ENCODE data around the gene DGKD. TPM values are rescaled to one million over a fixed set of nuclear protein-coding genes. Genes with fewer than 3 reads are reported as not detected.

Gene DGKD
- total RNA-seq, 1 donor from 2014 or later: 10.3 TPM

- no peak for TF ChIP-seq CTCF (conservative IDR thresholded peaks at IDR 0.05; ENCODE audit: low read depth, low read length)
- H3K4me3 ChIP-seq (ENCODE audit: low read depth, low read length): no peak overlapping the region
- DNase-seq (ENCODE audit: low read depth): no peak
Measured at GRCh38 chr2:233479616-233480489, 125.6 kb downstream of the DGKD start.

GRCh38 chr2:233480490-233481202 lies 126.4 kb downstream of the DGKD start:
- TF ChIP-seq CTCF (conservative IDR thresholded peaks at IDR 0.05; ENCODE audit: low read depth, low read length): peak; percentile 53
- no peak overlapping the region for H3K4me3 ChIP-seq (ENCODE audit: low read depth, low read length)

DNA sequence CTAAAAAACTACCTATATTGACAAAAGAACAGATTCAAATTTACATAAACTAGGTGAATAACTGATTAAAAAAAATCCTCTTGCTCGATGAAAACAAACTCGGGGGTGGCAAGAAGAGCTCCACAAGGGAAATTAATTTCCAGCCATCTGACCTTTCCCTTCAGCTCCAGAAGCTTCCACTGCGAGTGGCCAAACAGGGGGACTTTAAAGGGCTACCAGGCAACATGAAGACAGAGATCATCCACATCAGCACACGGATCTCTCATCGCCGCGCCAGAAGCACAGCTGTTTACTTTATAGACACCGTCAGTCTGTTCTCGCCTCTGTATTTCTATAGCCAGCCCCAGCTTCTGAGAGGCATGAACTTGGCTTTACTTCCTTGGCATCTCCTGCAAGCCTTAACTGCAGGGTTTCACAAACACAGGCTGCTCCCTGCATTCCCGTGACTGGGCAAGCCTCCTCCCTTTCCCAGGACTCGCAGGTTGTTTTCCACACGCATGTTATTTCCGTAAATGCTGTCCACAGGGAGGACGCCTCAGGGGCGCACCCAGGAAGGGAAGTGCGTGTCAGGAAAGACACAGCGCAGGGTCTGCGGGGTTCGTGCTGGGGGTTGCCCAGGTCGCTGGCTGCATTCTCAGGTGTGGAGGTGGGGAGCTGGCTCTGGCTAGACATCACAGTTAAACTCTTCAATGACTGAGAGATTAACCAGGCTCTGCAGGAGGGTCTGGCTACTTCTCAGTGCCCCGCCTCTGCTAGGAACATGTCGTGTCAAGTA lies 127.3 kb downstream of the DGKD start:
- TF ChIP-seq CTCF (conservative IDR thresholded peaks at IDR 0.05; ENCODE audit: low read depth, low read length): no peak
- DNase-seq (ENCODE audit: low read depth): no peak
- H3K4me3 ChIP-seq (ENCODE audit: low read depth, low read length): no peak overlapping the region

More at GRCh38 chr2:233480490-233481202, 126.4 kb downstream of the DGKD start:
- DNase-seq (ENCODE audit: low read depth): no peak

- TF ChIP-seq CTCF (conservative IDR thresholded peaks at IDR 0.05; ENCODE audit: low read depth, low read length): no peak
- no peak overlapping the region for H3K4me3 ChIP-seq (ENCODE audit: low read depth, low read length)
- DNase-seq (ENCODE audit: low read depth): no peak
Measured at GRCh38 chr2:233482616-233483015, 128.3 kb downstream of the DGKD start.

- no peak for DNase-seq (ENCODE audit: low read depth)
- H3K4me3 ChIP-seq (ENCODE audit: low read depth, low read length): no peak overlapping the region
- no peak for TF ChIP-seq CTCF (conservative IDR thresholded peaks at IDR 0.05; ENCODE audit: low read depth, low read length)
Measured at GRCh38 chr2:233485726-233486125, 131.4 kb downstream of the DGKD start.

DNA sequence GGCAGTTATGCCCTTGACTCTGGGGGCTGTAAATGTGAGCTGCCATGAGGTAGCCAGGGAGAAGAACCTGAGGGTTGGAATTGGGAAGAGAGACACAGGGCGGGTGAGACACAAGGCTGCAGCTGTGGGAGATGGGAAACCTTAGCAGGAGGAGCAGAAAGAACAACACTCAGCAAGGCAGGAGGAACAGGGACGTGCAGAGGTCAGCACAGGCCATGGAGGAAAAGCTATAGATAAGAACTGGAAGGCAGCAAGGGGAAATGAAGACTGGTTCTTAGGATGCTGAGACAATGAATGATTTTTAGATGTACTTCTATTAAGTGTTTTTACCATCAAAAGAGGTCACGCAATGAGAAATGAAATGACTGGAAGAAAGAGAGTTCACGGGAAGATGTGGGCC lies 132.1 kb downstream of the DGKD start:
- DNase-seq (ENCODE audit: low read depth): no peak
- no peak overlapping the region for H3K4me3 ChIP-seq (ENCODE audit: low read depth, low read length)
- no peak for TF ChIP-seq CTCF (conservative IDR thresholded peaks at IDR 0.05; ENCODE audit: low read depth, low read length)
